HG03108 (cell line): Measurements from ENCODE around the gene CIB4.
"Not testable (repeated sequence)": the region's sequence is repeated elsewhere in the genome, so short reads cannot be mapped to it uniquely, and the experiment has no call there.

Experiments used
- ATAC-seq: cut with Tn5 transposase; IDR thresholded peaks from one replicate; pipeline ENCODE4 v1.9.1; 2021; ENCODE audit warnings: moderate library complexity; ENCODE audit not compliant: unreplicated experiment

CIB4 gene

GRCh38 chr2:26668041-26668440 lies 26.9 kb upstream of the CIB4 start:
- no peak for ATAC-seq

GRCh38 chr2:26666671-26667070 lies 25.5 kb upstream of the CIB4 start:
- no peak for ATAC-seq

GRCh38 chr2:26665296-26665695 lies 24.1 kb upstream of the CIB4 start:
- ATAC-seq, result not testable (repeated sequence)

- no peak for ATAC-seq
Observed at GRCh38 chr2:26660363-26660962, 19.3 kb upstream of the CIB4 start.

GRCh38 chr2:26658691-26659346 lies 17.7 kb upstream of the CIB4 start:
- no peak for ATAC-seq

DNA sequence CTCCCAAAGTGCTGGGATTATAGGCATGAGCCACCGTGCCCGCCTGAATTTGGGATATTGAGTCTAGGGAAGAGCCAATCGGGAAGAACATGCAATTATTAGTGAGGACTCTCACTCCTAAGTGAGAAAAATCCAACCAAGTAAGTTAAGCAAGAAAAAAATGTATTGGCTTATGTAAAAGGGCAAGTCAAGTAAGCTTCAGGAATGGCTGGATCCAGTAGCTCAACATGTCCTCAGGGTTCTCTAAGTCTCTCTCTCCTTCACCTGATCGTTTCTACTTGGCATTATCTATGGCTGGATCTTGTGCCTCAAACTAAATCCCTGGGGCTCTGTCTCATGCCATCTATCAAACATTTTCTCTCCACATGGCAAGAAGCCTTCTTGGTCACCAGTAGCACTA lies 16.1 kb upstream of the CIB4 start:
- ATAC-seq, result no peak

DNA sequence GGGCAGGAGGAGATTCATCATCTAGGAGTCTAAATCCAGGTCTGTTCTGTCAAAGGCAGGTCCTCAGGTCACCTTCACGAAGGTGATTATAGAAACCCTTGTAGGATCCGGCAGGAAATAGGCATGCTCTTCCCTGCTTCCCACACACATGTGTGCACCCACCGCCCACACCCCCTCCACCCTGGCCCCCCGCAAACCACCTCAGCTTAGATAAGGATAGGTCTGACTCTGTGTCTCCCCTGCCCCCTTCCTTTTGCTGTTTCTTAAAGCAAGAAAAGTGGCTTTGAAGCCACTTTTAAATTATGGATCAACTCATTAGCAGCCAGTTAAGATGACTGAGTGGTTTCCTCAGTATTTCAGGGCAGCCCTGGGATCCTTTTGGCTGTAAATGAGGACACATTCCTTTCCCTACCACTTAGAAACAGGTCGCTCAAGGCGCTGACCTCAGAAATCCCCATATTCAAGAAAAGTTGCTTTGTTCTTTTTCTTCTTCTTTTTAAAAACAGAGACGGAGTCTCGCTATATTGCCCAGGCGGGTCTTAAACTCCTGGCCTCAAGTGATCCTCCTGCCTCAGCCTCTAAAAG lies 14.5 kb upstream of the CIB4 start:
- ATAC-seq, result no peak

DNA sequence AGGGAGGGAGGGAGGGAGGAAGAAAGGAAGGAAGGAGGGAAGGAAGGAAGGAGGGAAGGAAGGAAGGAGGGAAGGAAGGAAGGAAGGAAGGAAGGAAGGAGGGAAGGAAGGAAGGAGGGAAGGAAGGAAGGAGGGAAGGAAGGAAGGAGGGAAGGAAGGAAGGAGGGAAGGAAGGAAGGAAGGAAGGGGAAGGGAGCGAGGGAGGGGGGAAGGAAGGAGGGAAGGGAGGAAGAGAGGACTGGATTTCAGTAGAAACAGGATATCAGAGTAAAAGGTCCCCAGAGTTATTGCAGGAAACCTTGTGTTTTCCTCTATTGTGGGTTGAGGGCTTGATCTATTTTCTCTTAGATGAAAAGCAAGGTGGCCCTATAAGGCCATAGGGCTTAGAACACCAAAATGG lies 14.0 kb upstream of the CIB4 start:
- not testable (repeated sequence) for ATAC-seq

DNA sequence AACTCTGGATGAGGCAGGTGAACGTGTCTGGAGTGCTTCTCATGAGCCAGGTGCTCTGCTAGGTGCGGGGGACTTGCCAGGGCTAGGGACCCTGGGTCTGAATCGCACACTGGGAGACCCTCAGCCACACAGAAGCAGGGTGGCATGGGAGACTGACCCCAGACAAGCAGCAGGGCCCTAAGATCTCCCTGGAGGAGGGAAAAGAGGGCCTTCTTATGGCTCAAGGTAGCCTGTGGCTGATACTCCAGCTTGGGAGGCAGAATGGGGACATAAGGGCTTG lies 12.8 kb upstream of the CIB4 start:
- ATAC-seq, result no peak

DNA sequence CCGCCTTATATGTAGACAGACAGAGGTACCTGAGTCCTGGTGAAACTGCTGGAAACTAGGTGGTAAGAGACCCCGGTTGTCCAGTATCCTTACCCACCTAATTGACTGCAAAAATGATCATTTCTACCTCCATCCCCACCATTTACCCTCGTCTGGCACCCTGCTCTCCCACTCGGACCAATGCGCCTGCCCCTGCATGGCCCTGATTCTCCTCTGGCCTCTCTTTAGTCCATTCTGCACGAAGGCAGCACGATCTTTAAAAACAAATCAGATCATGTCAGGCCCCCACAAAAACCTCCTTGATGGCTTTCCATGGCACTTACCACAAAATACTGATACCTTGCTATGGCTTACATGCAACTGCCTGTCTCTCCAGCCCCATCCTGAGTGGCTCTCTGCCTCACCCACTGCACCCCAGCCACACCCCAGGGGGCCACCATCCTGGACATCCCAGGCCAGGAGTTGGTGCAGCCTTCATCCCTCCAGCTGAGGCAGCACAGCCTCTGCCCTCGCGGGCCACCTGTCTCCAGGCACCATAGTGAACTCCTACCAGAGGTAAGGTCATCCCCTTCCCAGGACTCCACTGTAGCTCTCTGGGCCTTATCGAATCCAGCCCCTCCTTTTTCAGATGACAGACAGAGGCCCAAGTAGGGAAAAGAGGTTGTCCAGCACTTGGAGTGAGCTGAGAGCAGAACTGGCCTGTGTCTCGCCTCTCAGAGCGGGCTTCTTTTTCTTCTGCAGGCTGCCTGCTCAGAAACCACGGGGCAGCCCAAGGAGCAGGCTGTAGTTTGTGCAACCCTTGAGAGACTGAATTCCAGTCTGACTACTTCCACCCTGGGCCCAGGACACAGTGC lies 12.3 kb upstream of the CIB4 start:
- no peak for ATAC-seq

DNA sequence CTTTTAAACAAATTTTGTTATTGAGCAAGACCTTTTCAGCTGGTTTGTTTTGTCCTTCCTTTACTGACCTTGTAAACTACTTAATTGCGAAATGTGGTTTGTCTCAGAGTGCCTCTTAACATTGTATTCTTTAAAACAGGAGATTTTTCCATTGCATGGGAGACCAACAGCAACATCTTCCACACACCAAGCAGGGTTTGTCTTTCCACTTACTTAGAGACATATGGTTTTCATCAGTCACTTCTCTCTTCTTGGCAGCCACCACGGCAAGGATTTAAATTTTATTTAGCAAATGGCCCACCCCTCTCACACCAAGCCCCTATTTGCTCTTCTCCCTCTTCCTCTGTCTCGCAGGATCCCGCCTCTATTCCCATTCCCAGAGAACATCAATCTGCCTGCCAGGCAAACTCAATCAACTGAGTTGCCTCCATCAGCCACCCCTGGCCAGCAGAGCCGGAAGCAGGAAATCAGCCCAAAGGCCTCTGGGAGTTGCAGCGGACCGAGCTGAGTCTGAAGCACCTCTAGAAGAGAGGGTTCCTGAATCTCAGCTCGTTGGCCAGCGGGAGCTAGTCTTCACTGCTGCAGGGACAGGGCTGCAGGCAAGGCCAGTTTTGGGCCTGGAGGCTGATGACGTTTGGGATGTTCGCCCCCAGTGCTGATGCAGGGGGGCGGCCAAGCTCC lies 11.3 kb upstream of the CIB4 start:
- no peak for ATAC-seq

DNA sequence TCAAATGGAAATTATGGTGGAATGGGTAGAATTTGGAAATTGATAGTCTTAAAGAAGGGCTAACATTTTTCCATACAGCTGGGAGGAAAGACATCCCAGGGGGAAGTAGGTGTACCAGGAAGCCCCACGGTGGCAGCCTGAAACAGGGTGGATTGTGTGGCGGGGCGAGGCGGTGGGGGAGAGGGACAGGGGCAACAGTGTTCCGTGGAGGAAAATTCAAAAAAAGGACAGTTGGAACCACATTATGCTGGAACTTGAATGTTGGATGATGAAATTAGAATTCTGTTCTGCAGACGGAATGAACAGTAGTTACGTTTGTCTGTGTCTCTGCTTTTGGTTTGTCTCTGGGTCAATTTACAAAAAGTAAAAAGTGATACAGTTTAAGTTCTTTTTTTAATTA lies 10.6 kb upstream of the CIB4 start:
- no peak for ATAC-seq

- no peak for ATAC-seq
Observed at GRCh38 chr2:26651470-26651771, 10.3 kb upstream of the CIB4 start.

DNA sequence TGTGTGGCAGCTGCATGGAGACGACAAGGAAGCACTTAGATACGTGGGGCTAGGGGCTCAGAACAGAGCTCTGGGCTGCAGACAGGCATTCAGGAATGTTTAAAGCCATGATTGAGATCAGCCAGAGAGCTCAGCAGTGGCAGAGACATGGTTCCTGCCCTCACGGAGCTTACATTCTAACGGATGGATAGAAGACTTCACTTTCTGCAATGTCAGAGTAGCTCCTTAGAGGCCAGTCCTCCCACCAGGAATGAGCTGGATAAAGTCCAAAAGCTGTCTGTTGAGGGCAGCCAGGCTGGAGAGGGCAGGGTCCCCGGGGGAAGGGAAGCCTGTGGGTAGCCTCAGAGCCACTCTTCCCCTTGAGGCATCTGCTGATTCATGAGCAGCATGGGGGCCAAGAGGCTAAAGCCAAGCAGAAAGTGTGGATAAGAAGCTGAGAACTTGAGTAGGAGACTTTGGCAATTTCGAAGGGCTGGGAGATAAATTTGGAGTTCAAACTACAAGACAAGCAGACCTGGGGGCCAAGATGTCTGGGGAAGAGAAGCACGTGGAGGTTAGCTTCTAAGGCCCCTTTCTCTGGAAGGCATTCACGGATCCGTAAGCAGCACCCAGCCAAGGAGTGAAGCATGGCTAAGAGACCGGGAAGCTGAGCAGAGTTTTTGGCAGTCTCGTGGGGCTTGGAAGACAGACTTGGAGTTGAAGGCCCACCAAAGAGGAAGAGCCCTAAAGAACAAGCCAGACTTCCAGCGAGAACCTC lies 9.7 kb upstream of the CIB4 start:
- no peak for ATAC-seq

DNA sequence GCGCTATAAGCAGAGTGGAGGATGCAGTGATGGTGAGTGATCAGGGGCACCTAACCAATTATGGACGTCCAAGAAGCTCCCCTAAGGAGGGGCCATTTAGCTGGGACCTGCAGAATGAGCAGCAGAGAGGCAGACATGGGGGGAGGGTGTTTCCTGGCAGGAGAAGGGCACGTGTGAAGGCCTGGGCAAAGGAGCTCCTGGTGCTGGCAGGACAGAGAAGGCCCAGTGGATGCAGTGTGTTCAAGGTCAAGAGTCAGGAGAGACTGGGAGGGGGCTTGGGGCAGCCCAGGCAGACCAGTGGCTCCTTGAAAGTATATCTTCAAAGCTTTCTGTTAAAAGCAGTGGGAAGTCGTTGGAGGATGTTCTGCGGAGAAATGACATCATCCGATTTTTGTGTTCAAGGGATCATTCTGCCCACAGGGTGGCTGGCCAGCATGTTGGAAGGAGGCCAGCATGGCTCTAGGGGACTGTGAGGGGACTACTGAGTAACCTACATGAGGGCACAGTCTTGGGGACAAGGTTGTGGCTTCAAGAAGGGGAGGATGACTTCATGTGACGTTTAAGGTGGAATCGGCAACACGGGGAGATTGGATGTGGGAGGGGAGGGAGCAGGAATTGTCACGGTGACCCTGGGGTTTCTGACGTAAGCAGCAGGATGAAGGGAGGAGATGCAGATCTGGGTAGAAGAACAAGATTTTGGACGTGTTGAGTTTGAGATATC lies 9.0 kb upstream of the CIB4 start:
- no peak for ATAC-seq

- ATAC-seq, result no peak
Observed at GRCh38 chr2:26649322-26649721, 8.2 kb upstream of the CIB4 start.

- ATAC-seq, result no peak
Observed at GRCh38 chr2:26648516-26648915, 7.3 kb upstream of the CIB4 start.

- ATAC-seq, result no peak
Observed at GRCh38 chr2:26647981-26648380, 6.8 kb upstream of the CIB4 start.

- ATAC-seq, result no peak
Observed at GRCh38 chr2:26646986-26647672, 6.0 kb upstream of the CIB4 start.

DNA sequence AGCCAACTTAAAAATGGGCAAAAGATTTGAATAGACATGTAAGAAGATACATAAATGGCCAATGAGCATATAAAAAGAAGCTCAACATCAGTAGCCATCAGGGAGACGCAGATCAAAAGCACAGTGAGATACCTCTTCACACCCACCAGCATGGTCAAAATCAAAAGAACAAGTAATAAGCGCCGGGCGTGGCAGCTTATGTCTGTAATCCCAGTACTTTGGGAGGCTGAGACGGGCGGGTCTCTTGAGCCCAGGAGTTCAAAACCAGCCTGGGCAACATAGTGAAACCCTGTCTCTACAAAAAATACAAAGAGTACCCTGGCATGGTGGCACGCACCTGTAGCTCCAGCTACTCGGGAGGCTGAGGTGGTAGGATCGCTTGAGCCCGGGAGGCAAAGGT lies 4.6 kb upstream of the CIB4 start:
- ATAC-seq, result no peak
